ENCODE results near the gene FBXW2.

DNA sequence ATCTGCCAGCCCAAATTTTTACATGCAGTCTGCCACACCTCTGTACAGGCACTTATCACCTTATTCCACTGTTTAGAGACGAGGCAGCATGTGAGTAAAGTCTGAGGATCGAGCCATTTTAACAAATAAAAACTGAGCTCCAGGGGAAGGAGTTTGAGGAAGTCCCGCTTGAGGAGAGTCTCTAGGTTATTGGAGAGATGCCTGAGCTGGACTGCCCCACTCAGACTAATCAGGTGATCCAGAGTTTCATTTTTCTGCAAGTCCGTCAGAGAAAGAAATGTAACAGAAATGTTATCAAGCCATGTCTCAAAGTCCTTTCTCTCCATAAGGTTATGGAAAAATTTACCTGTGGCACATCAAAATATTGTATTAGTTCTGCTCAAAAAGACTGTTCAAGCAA is 5.3 kb downstream of the FBXW2 start:
- TF ChIP-seq ZNF274 (IDR thresholded peaks at IDR 0.05; ENCODE audit: low read depth, low read length) (no peak), YY1 (IDR thresholded peaks at IDR 0.05; ENCODE audit: insufficient read depth, insufficient read length) (no peak)
